Midbrain (tissue), 1 donor: ENCODE measurements around the gene ATAD3B.
"Not testable (repeated sequence)": the region's sequence is repeated elsewhere in the genome, so short reads cannot be mapped to it uniquely, and the experiment has no call there.

Source experiments
- DNase-seq: peaks from one replicate; lab custom pipeline; 2025; lab: John Stamatoyannopoulos, UW

Gene ATAD3B

GRCh38 chr1:1513675-1514074, 42.1 kb downstream of the ATAD3B start:
- DNase-seq, result not testable (repeated sequence)

DNA sequence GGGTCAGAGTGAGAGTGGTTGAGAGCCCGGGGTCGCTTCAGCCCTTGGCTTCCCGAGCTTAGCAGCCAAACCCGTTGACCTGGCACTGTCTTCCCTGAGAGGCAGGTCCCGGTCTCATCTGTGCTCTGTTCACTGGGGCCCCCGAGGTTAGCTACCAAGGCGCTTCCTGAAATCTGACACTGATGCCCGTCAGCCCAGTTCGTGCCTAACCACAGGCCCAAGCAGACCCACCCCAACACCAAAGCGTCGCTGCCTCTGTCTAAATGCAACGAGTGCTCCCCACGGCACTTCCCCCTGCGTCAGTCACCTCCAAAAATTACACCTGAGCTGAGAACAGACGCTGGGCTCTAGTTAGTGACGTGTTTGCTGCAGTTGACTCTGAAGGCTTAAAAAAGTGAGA, 42.8 kb downstream of the ATAD3B start:
- not testable (repeated sequence) for DNase-seq

- DNase-seq, result not testable (repeated sequence)
Observed at GRCh38 chr1:1516923-1517322, 45.4 kb downstream of the ATAD3B start.

- DNase-seq, result no peak
Observed at GRCh38 chr1:1517973-1518620, 46.5 kb downstream of the ATAD3B start.

GRCh38 chr1:1518621-1519007, 47.0 kb downstream of the ATAD3B start:
- not testable (repeated sequence) for DNase-seq

DNA sequence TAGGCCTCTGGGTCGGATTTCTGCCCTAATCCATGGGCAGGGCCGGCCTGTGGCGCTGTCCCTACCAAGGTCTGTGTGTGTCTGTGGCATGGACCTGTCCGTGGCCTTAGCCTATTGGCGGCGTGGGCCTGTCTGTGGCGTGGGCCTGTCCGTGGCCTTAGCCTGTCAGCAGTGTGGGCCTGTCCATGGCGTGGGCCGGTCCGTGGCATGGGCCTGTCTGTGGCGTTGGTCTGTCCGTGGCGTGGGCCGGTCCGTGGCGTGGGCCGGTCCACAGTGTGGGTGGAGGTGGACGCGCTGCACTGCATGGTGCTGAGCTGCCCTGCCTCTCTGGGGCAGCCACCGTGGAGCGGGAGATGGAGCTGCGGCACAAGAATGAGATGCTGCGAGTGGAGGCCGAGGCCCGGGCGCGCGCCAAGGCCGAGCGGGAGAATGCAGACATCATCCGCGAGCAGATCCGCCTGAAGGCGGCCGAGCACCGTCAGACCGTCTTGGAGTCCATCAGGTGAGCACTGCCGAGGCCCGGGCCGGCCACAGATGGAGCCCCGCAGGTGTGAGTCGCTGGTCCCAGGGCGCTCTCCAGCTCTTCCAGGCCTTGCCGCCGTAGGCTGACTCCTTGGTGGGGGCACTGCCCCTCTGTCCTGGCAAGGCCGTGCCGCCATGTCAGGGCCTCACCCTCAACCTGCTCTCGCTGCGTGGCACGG, 48.4 kb downstream of the ATAD3B start:
- DNase-seq, result not testable (repeated sequence)

DNA sequence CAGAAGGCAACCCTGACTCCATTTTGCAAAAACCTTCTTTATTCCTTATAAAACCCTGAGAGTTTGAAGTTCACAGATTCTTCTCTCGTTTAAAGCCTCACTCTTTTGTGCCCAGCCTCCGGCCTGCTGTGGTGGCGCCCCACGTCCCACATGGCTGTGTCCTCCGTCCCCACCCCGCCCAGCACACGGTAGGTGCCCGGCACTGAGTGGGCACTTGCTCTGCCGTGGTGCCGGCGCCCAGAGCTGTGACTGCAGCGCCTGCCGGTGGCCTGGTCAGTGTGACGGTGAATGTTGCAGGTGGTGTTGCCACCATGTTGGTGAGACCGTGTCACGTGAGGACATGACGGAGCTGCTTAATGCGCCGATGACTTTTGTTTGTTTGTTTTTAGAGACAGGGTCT, 49.8 kb downstream of the ATAD3B start:
- no peak for DNase-seq

DNA sequence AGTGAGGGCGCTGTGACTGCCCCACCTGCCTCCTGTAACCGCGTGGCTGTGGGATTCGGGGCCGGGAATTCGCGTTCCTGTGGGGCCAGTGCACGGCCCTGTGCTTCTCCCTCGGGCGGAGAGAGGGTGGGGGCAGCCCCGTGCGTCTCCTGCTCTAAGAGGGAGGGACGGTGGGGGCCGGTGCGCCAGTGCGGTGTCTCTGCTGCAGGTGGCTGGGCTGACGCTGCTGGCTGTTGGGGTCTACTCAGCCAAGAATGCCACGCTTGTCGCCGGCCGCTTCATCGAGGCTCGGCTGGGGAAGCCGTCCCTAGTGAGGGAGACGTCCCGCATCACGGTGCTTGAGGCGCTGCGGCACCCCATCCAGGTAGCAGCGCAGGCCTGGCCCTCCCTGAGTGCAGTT, 51.0 kb downstream of the ATAD3B start:
- DNase-seq, result not testable (repeated sequence)

GRCh38 chr1:1523226-1523625, 51.7 kb downstream of the ATAD3B start:
- not testable (repeated sequence) for DNase-seq

GRCh38 chr1:1523651-1524050, 52.1 kb downstream of the ATAD3B start:
- DNase-seq, result not testable (repeated sequence)

GRCh38 chr1:1524750-1525383, 53.3 kb downstream of the ATAD3B start:
- DNase-seq, result not testable (repeated sequence)

DNA sequence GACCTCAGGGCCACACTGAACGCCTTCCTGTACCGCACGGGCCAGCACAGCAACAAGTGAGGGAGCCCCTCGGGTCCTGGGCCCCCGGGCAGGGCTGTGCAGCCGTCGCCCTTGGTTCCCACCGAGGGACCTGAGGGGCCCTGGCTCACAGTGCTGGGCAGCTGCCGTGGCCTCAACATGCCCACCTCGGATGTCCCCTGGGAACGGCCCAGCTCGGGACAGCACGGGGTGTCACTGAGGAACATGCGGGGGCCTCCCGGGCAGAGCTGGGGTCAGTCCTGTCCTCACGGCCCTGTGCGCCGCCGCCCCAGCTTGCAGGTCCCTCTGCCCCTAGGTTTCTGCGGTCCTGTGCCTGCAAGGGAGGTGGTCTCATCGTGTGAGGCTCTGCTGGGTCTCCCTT, 54.9 kb downstream of the ATAD3B start:
- DNase-seq, result not testable (repeated sequence)

GRCh38 chr1:1527092-1527816, 55.7 kb downstream of the ATAD3B start:
- no peak for DNase-seq

- no peak for DNase-seq
Observed at GRCh38 chr1:1528301-1529267, 57.0 kb downstream of the ATAD3B start.

GRCh38 chr1:1529321-1529720, 57.8 kb downstream of the ATAD3B start:
- no peak for DNase-seq

GRCh38 chr1:1529936-1530335, 58.4 kb downstream of the ATAD3B start:
- DNase-seq, result no peak

DNA sequence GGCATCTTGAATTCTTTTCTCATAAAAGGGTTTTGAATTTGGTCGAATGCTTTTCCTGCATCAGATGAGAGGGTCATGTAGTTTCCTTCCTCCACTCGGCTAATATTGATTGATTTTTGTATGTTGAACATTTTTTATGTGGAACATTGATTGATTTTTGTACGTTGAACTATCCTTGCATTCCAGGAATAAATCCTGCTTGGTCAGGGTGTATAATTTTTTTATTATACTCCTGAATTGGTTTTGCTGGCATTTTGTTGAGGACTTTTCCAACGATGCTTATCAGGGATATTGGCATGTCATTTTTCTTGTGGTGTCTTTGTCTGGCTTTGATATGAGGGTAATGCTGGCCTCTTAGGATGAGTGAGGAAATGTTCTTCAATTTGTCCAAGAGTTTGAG, 60.4 kb downstream of the ATAD3B start:
- DNase-seq, result no peak

DNA sequence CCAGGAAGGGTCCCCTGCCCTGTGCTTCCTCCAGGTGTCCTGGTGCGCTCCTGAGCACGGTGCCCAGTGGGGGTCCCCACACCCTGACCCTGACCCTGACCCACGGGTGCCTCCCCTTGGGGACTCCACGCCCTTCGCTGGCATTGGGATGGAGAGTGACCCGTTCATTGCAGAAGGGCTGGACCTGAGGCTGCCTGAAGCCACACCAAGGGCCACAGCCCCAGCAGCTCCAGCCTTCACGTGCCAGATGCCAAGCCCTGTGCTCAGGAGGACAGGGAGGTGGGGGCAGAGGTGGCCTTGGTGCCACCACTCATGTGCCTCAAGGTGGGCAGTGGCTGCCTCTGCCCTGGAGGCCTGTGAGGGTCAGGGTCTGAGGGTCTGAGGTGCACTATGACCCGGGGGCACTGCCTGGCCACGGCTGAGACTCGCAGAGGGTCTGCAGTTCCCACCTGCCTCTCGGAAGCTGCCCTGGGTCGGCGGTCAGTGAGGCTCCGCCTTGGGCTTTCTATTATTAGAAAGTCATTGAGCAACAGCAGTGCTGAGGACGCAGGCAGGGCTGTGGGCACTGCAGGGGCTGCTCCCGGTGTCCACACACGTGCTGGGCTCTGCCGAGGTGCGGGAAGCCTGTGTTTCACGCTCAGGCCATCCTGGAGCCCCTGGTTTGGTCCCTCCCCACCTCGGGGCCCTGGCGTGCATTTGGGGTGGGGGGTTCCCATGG, 61.8 kb downstream of the ATAD3B start:
- DNase-seq, result not testable (repeated sequence)

DNA sequence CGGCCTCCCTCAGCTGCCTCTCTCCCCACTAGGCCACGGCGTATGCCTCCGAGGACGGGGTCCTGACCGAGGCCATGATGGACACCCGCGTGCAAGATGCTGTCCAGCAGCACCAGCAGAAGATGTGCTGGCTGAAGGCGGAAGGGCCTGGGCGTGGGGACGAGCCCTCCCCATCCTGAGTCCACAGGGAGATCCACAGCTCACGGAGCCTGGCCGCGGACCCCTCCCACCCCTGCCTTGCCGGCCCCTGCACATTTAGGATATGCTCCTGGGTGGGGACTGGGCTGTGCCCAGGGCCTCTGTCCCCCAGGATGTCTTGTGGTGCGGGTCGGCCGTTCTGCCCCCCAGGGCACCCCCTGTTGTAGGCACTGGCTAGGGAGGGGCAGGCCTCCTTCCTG, 62.3 kb downstream of the ATAD3B start:
- DNase-seq, result not testable (repeated sequence)

DNA sequence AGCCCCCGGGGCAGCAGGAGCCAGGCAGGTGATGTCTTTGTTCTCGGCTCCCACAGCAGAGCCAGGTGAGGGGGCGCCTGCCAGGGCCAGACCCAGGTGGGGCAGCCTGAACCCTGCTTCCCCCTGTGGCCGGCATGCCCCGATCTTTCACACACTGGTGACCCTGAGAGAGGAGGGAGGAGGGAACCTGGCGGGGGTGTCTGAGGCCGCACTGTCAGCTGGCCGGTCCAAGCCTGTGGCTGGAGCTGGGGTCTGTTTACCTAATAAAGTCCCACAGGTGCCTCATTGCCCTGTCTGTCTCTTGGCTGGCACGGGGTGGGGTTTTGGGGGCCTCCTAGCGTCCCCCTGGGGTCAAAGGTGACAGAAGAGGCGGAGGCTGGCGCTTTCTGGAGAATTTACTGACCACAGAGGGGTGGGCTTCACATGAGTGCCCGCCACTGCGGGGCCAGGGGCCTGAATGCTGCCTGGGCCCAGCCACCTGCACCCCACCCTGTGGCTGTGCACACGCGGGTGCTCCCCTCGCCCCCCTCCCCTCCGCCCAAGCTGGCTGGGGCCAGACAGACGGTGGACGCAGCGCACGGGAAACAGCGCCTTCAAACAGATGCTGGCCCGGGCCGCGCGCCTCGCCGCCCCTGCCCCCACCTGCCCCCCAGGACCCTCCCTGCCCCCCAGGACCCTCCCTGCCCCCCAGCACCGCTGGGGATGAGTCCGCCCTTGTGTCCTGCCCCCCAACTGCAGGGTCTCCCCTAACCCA, 63.0 kb downstream of the ATAD3B start:
- no peak for DNase-seq
